Cerebellar cortex (tissue), 1 donor: ENCODE measurements around the gene PDE8A.
"Not testable (repeated sequence)": the region's sequence is repeated elsewhere in the genome, so short reads cannot be mapped to it uniquely, and the experiment has no call there.

Experiments used
- DNase-seq: peaks from one replicate; pipeline ENCODE4 v3.0.0-alpha.2; 2015; ENCODE audit warnings: low spot score

PDE8A gene

DNA sequence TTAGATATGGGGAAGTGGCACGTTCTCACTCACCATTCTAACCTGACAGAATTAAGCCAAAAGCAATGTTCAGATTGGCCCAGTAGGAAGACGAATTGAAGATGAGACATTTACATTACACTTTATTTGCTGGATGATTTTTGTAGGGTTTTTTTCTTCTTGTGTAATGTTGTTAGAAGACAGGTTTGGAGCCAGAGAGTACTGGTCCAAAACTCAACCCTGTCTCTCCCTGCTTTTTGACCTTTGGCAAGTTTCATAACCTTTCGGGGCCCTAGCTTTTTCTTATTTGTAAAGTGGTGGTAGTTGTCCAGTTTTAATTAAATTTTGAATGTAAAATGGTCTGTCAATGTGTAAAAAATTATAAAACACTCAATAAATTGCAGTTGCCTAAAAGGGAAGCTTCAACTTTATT, 29.5 kb downstream of the PDE8A start:
- DNase-seq, result no peak

DNA sequence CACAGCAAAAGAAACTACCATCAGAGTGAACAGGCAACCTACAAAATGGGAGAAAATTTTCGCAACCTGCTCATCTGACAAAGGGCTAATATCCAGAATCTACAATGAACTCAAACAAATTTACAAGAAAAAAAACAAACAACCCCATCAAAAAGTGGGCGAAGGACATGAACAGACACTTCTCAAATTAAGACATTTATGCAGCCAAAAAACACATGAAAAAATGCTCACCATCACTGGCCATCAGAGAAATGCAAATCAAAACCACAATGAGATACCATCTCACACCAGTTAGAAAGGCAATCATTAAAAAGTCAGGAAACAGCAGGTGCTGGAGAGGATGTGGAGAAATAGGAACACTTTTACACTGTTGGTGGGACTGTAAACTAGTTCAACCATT, 30.1 kb downstream of the PDE8A start:
- DNase-seq, result not testable (repeated sequence)

DNA sequence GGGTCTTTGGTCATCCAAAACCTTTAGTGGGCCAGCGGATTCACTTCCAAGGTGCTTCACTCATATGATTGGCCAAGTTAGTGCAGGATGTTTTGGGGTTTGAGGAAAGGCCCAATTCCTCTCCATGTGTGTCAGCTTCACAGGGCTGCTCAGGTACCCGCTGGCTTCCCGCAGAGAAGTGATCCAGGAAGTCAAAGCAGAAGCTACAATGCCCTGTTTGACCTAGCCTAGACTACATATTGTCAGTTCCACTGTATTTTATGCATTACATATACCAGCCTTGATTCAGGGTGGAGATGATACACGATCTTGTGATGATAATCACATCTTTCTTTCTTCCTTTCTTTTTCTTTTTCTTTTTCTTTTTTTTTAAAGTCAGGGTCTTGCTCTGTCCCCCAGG, 32.1 kb downstream of the PDE8A start:
- no peak for DNase-seq

DNA sequence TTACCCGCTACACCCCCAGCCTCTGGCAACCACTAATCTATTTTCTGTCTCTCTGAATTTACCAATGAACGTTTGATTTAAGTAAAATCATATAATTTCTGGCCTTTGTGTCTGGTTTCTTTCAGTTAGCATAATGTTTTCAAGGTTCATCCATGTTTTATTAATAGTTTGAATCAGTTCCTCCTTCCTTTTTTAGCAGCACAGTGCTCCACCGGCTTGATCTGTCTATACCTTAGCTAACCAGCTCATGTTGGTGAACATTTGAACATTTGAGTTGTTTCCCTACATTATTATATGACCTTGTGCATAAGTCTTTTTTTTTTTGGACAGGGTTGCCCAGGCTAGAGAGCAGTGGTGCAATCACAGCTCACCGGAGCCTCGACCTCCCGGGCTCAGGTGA, 33.3 kb downstream of the PDE8A start:
- no peak for DNase-seq

DNA sequence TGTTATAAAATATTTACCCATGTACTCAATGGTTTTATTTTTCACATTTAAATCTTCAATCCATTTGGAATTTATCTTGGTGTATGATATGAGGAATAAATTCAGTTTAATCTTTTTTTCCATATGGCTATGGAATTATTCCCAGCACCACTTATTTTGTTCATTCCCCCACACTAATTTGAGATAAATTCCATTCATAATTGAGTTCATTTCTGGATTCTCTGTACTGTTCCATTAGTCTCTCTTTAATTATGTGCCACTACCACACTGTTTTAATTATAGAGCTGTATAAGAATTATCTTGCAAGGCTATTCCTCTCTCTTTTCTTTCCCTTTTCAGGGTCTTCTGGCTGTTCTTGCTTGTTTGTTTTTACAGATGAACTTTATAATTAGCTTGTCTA, 34.6 kb downstream of the PDE8A start:
- no peak for DNase-seq

DNA sequence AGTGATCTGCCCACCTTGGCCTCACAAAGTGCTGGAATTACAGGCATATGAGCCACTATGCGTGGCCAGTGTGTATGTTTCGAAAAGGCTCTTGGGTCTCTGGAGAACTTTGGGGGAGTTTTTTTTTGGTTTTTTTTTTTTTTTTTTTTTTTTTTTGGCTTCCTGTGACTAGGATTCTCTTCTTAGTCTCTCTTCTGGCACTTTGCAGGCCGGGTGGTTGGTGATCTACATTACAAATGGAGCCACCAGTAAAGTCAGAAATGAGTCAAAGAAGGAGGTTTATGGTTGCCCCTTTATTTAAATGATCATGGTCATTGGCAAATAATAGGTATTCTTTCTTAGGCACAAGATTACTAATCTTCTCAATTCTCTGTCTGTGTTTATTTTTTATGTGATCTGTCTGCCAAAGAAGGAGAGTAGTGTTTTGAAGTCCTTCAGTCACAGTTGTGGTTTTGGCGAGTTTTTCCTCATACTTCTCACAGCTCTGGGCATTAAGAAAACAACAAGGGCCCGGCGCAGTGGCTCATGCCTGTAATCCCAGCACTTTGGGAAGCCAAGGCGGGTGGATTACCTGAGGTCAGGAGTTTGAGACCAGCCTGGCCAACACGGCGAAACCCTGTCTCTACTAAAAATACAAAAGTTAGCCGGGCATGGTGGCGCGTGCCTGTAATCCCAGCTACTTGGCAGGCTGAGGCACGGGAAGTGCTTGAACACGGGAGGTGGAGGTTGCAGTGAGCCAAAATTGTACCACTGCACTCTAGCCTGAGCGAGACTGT, 38.3 kb downstream of the PDE8A start:
- no peak for DNase-seq

DNA sequence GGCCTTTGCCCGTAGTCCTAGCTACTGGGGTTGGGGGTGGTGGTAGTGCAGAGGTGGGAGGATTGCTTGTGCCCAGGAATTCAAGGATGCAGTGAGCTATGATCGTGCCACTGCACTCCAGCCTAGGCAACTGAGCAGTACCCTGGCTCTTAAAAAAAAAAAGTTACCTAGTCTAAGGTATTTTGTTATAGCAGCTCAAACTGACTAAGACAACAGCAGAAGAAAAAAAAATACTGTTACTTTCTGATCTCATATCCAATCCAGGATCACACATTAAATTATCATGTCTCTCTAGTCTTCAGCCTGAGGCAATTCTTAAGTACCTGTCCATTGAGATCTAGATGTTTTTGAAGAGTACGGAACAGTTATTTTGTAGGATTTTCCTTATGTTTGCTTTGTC, 39.8 kb downstream of the PDE8A start:
- no peak for DNase-seq

DNA sequence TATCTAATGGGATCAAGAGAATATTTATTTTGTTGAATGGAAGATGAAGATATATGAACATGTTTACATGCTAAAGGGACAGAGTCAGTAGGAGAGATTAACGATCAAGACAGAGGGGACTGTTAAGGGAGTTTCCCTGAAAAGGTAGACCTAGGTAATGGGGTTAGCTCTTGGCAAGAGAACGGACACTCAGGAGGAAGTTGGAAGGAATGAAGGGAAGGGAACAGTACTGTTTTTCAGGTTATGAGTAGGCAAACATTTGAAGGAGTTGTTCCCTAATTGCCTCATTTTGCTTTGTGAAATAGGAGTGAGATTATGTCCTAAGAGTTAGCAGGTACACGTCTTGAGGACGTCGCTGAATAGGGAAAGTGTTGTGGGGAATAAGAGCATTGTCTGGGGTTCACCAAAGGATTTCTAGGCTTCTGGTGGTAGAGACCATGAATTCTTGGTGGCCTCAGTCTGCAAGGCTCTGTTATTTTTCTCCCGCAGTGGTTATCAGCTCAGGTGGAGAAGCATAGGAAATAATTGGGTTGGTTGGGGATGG, 41.3 kb downstream of the PDE8A start:
- DNase-seq, result no peak

DNA sequence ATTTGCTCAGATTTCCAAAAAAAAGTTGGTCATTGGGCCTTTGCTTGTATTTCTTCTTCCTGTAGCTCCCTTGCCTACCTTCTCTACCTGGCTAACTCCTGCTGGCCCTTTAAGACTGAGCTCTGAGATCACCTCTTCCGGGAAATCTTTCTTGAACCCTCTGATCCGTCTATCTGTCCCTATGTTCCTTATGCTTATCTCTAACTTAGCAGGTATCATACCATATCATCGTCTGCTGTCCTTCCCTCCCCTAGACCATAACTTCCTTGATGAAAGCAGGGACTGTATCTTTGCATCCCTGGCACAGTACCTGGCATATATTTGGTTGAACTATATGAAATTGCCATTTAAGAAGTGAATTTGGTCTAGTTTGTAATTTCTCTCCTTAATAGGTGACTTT, 42.3 kb downstream of the PDE8A start:
- no peak for DNase-seq

DNA sequence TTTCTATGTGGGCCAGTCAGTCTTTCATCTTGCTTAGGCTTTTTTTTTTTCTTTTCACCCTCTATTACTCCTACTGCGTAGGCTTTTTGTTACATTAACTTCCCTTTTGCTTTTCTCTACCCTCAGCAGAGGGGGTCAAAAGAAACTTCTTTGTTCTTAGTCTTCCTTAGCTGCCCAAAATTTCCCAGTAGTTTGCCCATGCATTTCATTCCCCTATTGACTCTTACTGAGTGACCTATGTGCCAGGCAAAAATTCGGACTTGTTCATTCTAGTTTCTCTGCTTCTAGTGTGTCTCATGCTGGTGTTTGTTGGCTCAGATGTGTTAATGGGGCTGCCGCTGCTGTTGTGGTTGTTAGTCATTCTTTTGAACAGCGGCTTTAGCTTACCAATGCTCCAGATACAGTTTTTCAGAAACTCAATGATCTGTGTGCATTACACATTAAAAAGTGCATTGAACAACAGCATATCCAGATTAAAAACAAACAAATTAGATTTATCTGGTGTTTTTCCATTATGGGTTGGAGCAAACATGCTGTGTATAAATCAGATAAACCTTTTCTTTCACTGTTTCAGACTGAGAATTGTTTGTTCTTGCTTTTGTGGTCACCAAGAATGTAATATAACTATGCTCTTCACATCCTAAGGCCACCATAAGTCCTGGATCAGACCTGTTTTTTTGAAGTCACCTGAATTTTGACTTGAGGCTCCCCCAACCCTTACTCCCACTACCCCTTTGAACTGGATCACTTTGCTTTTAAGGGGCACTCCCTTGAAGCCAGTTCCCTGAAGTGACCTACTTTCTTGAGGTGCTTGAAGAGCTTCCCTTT, 43.1 kb downstream of the PDE8A start:
- DNase-seq, result no peak

DNA sequence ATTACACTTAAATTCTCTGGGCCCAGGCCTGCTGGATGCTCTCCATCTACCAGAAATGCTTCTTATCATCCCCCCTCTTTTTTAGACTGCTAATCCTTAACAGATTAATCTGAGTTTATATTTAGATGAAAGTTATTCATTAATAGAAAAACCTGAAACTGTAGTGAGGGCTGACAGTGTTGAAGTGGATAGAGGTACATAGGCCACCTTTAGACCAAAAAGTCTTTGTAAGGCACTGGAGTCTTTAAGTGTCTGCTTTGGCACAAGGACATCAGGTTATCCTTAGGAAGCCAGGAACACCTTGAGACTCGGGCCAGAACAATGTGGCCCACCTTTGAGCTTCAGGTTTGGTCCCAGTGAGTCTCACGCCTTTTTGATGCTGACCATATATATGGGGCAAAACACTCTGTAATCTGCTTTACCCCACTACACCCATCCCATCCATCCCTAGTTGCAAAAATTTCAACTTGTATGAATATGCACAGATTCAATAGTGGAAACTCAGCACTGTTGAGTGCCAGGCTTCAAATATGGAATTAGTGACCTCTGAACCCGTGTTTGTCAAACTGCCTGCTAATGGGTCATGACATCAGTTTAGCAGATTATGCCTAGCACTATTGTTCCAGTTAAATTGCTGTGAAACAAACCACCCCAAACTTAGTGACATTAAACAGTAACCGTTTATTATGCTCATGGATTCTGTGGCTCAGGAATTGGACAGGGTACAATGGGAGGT, 44.0 kb downstream of the PDE8A start:
- DNase-seq, result no peak

DNA sequence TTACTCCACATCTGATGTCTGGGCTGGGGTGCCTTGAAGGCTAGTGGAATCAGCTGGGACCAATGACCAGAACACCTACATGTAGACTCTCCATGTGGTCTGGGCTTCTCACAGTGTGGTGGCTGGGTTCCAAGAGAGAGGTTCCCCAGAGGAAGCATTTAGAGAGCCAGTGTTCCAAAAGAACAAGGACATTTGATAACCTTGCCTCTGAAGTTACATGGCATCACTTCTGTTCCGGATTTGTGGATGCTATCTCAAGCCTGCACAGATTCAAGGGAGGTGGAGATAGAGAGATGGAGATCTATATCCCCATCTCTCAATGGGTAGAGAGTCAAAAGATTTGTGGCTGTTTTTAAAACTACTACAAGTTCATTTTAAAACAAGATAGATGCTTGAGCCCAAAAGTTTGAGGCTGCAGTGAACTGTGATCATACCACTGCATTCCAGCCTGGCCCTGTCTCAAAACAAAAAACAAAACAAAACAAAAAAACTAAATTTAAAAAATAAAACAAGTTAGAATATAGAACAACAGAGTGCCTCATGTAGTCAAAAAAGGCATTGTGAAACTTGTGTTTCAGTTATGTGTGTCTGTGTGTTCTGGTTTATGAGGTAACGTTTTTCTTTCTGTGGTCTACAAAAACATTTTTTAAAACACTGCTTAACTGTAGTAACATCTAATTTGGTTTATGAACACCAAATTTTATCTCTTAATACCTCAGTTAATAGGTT, 44.8 kb downstream of the PDE8A start:
- no peak for DNase-seq

DNA sequence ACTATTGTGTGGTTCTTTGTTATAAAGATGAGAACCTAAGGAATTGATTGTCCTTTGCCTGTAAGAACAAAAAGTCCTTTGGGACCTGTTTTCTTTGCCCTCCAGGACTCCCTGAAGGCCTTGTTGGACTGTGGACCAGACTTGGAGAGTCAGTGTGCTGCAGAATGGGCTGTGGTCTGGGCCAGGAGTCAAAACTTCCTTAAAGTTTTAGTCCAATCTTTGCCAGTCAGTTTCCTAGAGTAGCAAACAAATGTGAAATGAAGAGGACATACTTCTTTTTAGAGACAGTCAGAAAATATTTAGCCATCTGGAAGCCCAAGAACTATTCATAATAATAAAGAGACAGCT, 45.4 kb downstream of the PDE8A start:
- DNase-seq, result no peak

DNA sequence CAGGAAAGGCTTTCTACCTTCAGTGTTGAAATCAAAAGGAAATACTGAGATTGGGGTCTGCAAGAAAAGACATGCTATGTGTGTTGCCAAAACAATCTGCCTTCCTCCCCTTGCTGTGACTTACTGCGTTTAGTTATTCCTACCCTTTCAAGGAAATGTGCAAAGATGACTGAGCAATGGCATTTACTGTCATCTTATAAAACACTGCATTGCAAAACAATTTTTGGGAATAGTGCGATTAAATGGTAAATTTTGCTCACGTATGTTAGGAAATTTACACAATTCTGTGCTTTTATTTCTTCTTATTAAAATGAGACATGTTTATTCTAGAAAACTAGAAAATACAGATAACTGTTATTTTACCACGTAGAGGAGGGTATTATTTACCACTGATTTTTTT, 45.8 kb downstream of the PDE8A start:
- no peak for DNase-seq

DNA sequence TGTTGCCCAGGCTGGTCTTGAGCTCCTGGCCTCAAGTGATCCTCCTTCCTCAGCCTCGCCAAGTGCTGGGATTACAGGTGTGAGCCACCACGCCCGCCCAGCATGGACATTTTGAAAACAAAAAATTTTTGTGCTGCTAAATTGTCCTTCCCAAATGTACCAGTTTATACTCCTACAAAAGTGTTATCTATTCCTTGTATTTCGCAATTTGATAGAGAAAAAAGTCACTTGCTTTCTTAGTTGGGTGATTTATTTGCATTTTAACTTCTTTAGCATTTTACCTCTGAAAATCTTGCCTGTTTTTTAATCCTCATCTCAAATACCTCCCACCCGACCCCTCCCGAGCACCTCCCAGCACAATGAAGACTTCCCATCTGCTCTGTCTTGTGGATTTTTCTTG, 46.8 kb downstream of the PDE8A start:
- DNase-seq, result no peak

DNA sequence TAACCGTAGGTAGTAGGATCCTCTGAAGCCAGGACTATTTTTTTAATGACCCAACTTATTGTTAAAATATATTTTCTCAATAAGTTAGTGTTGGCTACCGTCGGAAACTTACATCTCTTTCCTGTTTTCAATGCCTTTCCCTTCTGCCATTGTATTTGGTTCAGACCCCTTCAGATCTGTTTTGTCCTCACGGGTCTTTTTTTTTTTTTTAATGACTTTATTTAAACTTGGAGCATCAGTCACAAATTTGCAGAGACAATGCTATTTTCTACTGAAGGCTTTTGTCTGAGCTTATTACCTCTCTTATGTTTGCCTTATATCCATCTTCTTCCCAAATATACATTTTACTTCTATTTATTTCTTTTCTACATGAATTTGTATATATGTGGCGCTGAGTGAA, 47.6 kb downstream of the PDE8A start:
- DNase-seq, result no peak

DNA sequence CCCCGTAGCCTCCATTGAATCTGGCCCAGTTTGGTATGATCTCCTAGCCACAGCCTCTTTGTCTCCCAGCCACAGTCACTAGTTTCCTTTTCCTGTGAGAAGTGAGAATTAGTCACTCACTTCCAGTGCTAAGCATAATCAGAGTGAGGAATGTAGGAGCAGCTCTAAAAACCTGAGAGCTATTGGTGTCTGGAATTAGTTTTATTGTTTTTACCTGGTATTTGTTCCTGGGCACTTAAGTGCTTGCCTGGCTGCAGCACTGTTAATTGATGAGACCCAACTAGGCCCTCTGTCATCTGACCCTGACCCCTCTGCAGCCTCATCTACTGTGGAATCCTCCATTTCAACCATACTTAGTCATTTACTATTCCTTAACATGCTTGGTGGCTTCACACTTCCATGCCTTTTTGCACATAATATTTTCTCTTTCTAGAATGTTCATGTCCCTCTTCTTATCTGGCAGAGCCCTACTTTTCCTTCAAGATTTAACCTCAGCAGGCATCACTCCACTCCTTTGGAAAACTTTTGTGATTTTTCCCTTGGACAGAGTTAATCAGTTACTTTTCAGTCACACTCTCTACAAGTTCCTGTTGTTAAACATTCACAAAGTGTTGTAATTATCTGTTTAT, 48.8 kb downstream of the PDE8A start:
- DNase-seq, result no peak

DNA sequence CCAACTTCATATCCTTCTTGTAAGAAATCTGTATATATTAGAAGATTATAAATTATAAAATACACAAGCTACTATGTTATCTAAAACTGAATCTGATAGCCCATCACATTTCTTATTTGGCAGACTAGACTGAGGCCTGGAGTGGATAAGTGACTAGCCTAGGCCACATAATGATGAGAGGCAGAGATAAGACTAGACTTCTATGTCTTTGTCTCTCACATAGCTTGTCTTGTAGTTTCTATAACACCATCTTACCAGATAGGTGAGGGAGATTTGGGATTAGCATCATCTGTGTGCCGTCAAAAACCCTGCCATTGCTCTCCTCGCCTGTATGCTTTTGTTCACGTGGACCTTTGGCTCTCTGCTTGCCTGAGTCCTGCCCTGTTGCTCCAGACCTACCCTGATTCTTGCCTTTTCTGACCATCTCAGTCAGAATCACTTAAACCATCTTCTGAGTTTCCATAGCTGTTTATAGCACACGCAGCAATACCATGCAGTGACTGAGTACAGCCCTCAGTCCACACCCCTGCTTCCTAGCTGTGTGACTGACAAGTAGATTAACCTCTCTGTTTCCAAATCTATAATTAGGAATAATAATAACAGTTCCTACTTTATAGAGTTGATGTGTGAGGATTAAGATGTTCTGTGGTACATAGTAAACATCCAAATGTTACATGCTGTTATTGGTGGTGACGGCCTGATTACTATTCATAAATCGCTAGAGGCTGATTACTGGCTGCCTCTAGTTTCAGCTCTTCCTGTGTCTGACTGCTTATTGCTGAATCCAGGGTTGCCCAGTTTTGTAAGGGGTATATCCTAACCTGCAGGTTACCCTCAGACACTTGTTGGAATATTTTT, 49.7 kb downstream of the PDE8A start:
- no peak for DNase-seq

DNA sequence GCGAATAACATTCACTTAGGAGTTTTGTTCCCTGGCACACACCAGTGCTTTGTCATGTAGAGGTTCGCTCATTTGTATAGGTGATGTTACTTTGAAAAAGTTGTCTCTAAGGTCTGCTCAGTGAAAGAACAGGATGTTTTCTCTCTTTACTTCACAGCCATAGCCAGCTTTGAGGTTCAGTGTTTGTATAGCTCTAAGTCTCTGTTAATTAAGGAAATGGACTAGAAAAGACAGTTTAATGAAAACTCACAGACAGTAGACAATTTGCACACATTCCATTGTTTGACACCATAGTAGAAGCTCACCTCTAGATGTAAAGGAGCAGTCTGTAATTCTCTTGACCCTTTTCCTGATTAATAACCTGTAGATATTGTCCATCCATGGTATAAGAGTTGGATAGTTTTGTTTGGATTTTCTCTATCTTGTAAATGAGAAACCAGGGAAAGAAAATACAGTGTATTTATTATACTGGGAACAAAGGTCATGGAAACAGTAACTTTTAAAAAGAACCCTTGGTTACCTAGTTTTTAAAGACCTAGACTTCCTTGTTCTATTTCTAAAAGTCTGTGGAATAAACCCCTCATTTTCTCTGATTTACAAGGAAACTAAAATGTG, 50.4 kb downstream of the PDE8A start:
- DNase-seq, result no peak

DNA sequence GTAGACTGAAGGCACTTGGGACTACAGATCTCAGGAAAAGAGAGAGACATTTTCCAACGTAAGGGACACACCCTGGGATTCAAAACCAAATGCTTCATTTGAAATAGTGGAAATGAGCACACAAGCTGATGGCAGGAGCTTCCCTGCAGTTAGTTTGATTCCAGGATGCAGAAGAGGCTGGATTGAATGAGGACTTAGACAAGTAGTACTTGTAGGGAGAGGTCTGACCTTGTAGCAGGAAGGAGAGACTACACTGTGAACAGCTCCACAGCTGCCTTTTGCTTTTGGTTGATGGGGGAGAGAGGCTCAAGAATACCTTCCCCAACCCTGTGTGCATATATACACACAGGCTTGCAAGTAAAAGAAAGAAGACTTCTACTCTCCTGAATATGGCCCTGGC, 51.5 kb downstream of the PDE8A start:
- DNase-seq, result no peak
